CD14-positive monocyte (primary cell): ENCODE results near the gene NTSR2. TPM values are rescaled to one million over a fixed set of nuclear protein-coding genes. Genes with fewer than 3 reads are reported as not detected.

Source experiments
- DNase-seq, 3 donors: peaks; one replicate each; pipeline ENCODE4 v3.0.0-alpha.2; 2011 to 2022
- H2AFZ ChIP-seq: 2 replicates; pipeline ENCODE4 v1.6.0; 2012; ENCODE audit warnings: mild to moderate bottlenecking, low read depth, low read length, inconsistent platforms; ENCODE audit not compliant: insufficient read depth, poor library complexity, severe bottlenecking
- H3K27ac ChIP-seq, 2 donors: 1 replicate in 1 of 2; 2 replicates in 1 of 2; pipeline ENCODE4 v1.5.1; 2012 to 2013; ENCODE audit warnings: low read length in 2 of 2, control low read depth in 1 of 2, inconsistent platforms in 1 of 2, low read depth in 1 of 2, mild to moderate bottlenecking in 1 of 2
- H3K27me3 ChIP-seq, 2 donors: one replicate each; pipeline versions ENCODE4 v1.6.0 to v1.6.1; 2011 to 2013; ENCODE audit warnings: low read length in 2 of 2; ENCODE audit not compliant: control insufficient read depth in 2 of 2, insufficient read depth in 2 of 2
- H3K36me3 ChIP-seq, 2 donors: replicated peaks in 1 of 2; 1 replicate in 1 of 2; 2 replicates in 1 of 2; pipeline versions ENCODE4 v1.5.1 to v1.6.1; 2012 to 2013; ENCODE audit warnings: low read length in 2 of 2, control low read depth in 1 of 2, inconsistent platforms in 1 of 2, mild to moderate bottlenecking in 1 of 2; ENCODE audit not compliant: insufficient read depth in 2 of 2, control insufficient read depth in 1 of 2
- H3K4me1 ChIP-seq, 2 donors: 1 replicate in 1 of 2; 2 replicates in 1 of 2; pipeline versions ENCODE4 v1.5.1 to v1.6.1; 2012 to 2013; ENCODE audit warnings: low read length in 2 of 2, control low read depth in 1 of 2, inconsistent platforms in 1 of 2, mild to moderate bottlenecking in 1 of 2, moderate library complexity in 1 of 2; ENCODE audit not compliant: insufficient read depth in 2 of 2, control insufficient read depth in 1 of 2
- H3K4me2 ChIP-seq: replicated peaks from 2 replicates; pipeline ENCODE3; 2012; ENCODE audit warnings: low read length, moderate library complexity, mild to moderate bottlenecking; ENCODE audit not compliant: poor library complexity, severe bottlenecking; ENCODE audit errors: extremely low read depth
- H3K4me3 ChIP-seq, 3 experiments: fragments of 200-600 bp in 1 of 3; sonication (generic) in 1 of 3; replicated peaks in 1 of 3; 1 replicate in 2 of 3; 2 replicates in 1 of 3; pipeline ENCODE4 v1.5.1; 2011 to 2013; ENCODE audit warnings: low read length in 3 of 3, mild to moderate bottlenecking in 3 of 3, control low read depth in 2 of 3, low read depth in 2 of 3, inconsistent platforms in 1 of 3, moderate library complexity in 1 of 3
- H3K79me2 ChIP-seq: 2 replicates; pipeline ENCODE4 v1.6.0; 2012; ENCODE audit warnings: mild to moderate bottlenecking, control low read depth, inconsistent platforms, low read length, moderate library complexity; ENCODE audit not compliant: insufficient read depth
- H3K9ac ChIP-seq: 2 replicates; pipeline ENCODE4 v1.6.0; 2017; ENCODE audit warnings: low read length, mild to moderate bottlenecking; ENCODE audit not compliant: insufficient read depth, poor library complexity, severe bottlenecking
- H3K9me3 ChIP-seq, 2 donors: replicated peaks in 1 of 2; 1 replicate in 1 of 2; 2 replicates in 1 of 2; pipeline versions ENCODE4 v1.5.1 to v1.6.1; 2012 to 2013; ENCODE audit warnings: low read length in 2 of 2, control low read depth in 1 of 2; ENCODE audit not compliant: control insufficient read depth in 1 of 2, insufficient read depth in 1 of 2
- H4K20me1 ChIP-seq: 2 replicates; pipeline ENCODE4 v1.6.0; 2012; ENCODE audit warnings: mild to moderate bottlenecking, low read length, control low read depth, moderate library complexity; ENCODE audit not compliant: insufficient read depth
- H3K27ac Mint-ChIP-seq, 7 donors: one replicate each; pipeline ENCODE4 v1.8.0; 2020; ENCODE audit warnings: mild to moderate bottlenecking in 7 of 7, mixed read lengths in 7 of 7, moderate library complexity in 6 of 7, inconsistent platforms in 2 of 7
- H3K27me3 Mint-ChIP-seq, 3 donors: one replicate each; pipeline ENCODE4 v1.8.0; 2021 to 2022; ENCODE audit warnings: low read depth in 3 of 3, mild to moderate bottlenecking in 3 of 3, mixed read lengths in 3 of 3, moderate library complexity in 3 of 3, inconsistent platforms in 1 of 3
- H3K36me3 Mint-ChIP-seq, 2 donors: one replicate each; pipeline ENCODE4 v1.8.0; 2020; ENCODE audit warnings: mixed read lengths in 2 of 2, inconsistent platforms in 1 of 2, mild to moderate bottlenecking in 1 of 2
- H3K4me1 Mint-ChIP-seq: one replicate; pipeline ENCODE4 v1.8.0; 2020; ENCODE audit warnings: mild to moderate bottlenecking, mixed read lengths
- H3K4me3 Mint-ChIP-seq, 2 donors: one replicate each; pipeline ENCODE4 v1.8.0; 2020; ENCODE audit warnings: mild to moderate bottlenecking in 2 of 2, mixed read lengths in 2 of 2, moderate library complexity in 1 of 2
- H3K9me3 Mint-ChIP-seq, 7 donors: one replicate each; pipeline ENCODE4 v1.8.0; 2020 to 2022; ENCODE audit warnings: mixed read lengths in 7 of 7, mild to moderate bottlenecking in 6 of 7, moderate library complexity in 6 of 7, inconsistent platforms in 2 of 7
- WGBS: methylation state at CpG from one replicate; pipeline ENCODE4 v1.1.5; 2013; ENCODE audit warnings: missing lambda C conversion rate; ENCODE audit not compliant: insufficient coverage; 5-methylcytosine and 5-hydroxymethylcytosine counted together
- intact Hi-C, 2 donors: fragments of 100-400 bp; cut with micrococcal nuclease; formaldehyde crosslinking; loops; one replicate each; pipeline versions ENCODE4 v1.15.0 to v1.15.1; 2023
- polyA plus RNA-seq, 3 donors: library from polyadenylated mRNA; depleted of rRNA in 1 of 3; unstranded in 2 of 3; stranded (reverse) in 1 of 3; fragments of 300-500 nt in 2 of 3; fragments of >200 nt in 1 of 3; fragmentation: Illumina TruSeq in 2 of 3; gene quantifications; 1 replicate in 2 of 3; 2 replicates in 1 of 3; pipeline ENCODE4 v1.2.3, GENCODE V29; 2012 to 2021
- TF ChIP-seq, protein P1 (sequence below): fragments of 200-600 bp; IDR thresholded peaks from one replicate; pipeline ENCODE4 v1.8.0; 2022; ENCODE audit warnings: antibody characterized with exemption, mild to moderate bottlenecking

NTSR2 gene
- polyA plus RNA-seq, 3 donors, result not detected

DNA sequence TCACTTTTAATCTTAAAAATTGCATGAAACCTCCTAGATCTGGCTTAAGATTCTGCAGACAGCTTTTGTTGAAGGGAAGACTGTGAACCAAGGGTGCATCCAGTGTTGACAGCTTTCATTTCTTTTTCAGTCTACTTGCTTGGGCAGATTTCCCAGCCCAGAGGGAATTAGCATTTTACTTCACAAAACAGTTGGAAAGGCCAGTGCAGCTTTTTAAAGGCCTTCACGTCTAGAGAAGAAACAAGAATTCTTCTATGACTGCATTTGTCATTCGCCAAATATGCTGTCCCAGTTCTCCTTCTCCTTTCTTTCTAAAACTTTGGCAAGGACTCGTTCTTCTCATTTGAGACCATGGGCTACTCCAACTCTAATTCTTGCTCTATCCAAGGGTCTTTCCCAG is 17.4 kb downstream of the NTSR2 start:
- Histone ChIP-seq H4K20me1 (no peaks in the 10 kb centered on the region), H3K4me2 (no peak overlapping the region), H3K27ac (no peak overlapping the region), H3K9me3 (no peaks in the 10 kb centered on the region), H2AFZ (no peak overlapping the region), H3K9ac (no peak overlapping the region), H3K27me3 (peaks cover 0 to 2% of the 10 kb centered on the region in 2 donors), H3K79me2 (no peaks in the 10 kb centered on the region), H3K4me3 (no peak overlapping the region), H3K36me3 (no peaks in the 10 kb centered on the region), H3K4me1 (no peaks in the 10 kb centered on the region)
- no peaks in the 10 kb centered on the region for H3K9me3 Mint-ChIP-seq
- H3K4me3 Mint-ChIP-seq, result no peak overlapping the region
- WGBS, result 80% methylated on average over 2 of the region's 3 CpGs
- H3K4me1 Mint-ChIP-seq, result no peaks in the 10 kb centered on the region
- intact Hi-C loops, result no loop called here
- H3K27ac Mint-ChIP-seq, result no peak overlapping the region
- DNase-seq, result no peak
- peaks cover 2 to 8% (median 5%) of the 10 kb centered on the region in 3 donors for H3K27me3 Mint-ChIP-seq
- H3K36me3 Mint-ChIP-seq, result no peaks in the 10 kb centered on the region
- TF ChIP-seq, protein P1, sequence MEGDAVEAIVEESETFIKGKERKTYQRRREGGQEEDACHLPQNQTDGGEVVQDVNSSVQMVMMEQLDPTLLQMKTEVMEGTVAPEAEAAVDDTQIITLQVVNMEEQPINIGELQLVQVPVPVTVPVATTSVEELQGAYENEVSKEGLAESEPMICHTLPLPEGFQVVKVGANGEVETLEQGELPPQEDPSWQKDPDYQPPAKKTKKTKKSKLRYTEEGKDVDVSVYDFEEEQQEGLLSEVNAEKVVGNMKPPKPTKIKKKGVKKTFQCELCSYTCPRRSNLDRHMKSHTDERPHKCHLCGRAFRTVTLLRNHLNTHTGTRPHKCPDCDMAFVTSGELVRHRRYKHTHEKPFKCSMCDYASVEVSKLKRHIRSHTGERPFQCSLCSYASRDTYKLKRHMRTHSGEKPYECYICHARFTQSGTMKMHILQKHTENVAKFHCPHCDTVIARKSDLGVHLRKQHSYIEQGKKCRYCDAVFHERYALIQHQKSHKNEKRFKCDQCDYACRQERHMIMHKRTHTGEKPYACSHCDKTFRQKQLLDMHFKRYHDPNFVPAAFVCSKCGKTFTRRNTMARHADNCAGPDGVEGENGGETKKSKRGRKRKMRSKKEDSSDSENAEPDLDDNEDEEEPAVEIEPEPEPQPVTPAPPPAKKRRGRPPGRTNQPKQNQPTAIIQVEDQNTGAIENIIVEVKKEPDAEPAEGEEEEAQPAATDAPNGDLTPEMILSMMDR, result no peak

DNA sequence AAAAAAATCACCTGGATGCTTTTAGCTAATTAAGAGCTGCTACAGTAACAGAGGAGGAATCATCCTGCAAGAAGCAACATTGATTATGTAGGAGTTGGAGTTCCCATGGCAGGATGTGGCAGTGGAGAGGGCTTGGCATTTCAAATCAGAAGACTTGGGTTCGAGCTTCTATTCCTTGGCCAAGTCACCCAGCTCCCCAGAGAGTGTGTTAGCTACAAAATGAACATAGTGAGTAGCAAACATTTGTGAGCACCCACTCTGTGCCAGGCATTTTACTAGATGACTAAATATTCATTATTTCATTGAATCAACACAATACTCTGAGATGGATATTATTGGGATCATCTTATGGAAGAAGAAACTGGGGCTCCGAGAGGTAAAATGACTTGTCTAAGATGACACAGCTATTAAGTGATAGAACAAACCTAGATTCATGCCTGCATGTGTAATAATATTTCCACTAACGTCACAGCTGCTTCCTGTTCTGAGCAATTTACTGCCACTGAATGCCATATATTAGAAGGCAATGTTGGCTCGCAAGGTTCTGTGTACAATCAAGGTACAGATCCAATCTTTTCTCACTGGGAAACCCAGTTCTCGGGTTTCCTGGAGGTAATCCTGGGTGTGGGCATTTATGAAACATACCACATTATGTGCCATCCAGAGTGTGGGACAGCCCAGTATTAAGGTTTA is 18.0 kb downstream of the NTSR2 start:
- peaks cover 0 to 2% of the 10 kb centered on the region in 2 donors for H3K27me3 ChIP-seq
- Mint-ChIP-seq H3K9me3 (no peaks in the 10 kb centered on the region), H3K36me3 (no peaks in the 10 kb centered on the region), H3K27me3 (peaks cover 2 to 8% (median 5%) of the 10 kb centered on the region in 3 donors), H3K27ac (no peak overlapping the region), H3K4me3 (no peak overlapping the region), H3K4me1 (no peaks in the 10 kb centered on the region)
- H4K20me1 ChIP-seq, result no peaks in the 10 kb centered on the region
- no peak for DNase-seq
- intact Hi-C loops, result no loop called here
- H3K4me1 ChIP-seq, result no peaks in the 10 kb centered on the region
- no peaks in the 10 kb centered on the region for H3K36me3 ChIP-seq
- WGBS, result 34% methylated on average over 3 of the region's 5 CpGs
- no peak overlapping the region for H3K27ac ChIP-seq
- H2AFZ ChIP-seq, result no peak overlapping the region
- no peaks in the 10 kb centered on the region for H3K9me3 ChIP-seq
- TF ChIP-seq, protein P1, result no peak
- no peak overlapping the region for H3K4me2 ChIP-seq
- no peak overlapping the region for H3K4me3 ChIP-seq
- no peak overlapping the region for H3K9ac ChIP-seq
- no peaks in the 10 kb centered on the region for H3K79me2 ChIP-seq
